NT2/D1 (cell line): ENCODE results near the gene CRTC2.

Source experiments
- YY1 ChIP-seq: IDR thresholded peaks from 2 replicates; pipeline ENCODE4 v1.6.1; 2011; ENCODE audit not compliant: insufficient read length, insufficient read depth
- ZNF274 ChIP-seq: IDR thresholded peaks from 2 replicates; pipeline ENCODE4 v1.6.1; 2011; ENCODE audit warnings: mild to moderate bottlenecking, low read depth, low read length

GRCh38 chr1:153946622-153947241, 11.7 kb downstream of the CRTC2 start, which contains the start of gene DENND4B:
- TF ChIP-seq YY1, result no peak
- TF ChIP-seq ZNF274, result no peak
